ENCODE results near the gene MBTPS1. TPM values are rescaled to one million over a fixed set of nuclear protein-coding genes. Genes with fewer than 3 reads are reported as not detected.

Gene MBTPS1
- polyA plus RNA-seq, 1 donor from 2014 or later, result 66.9 TPM

- Histone ChIP-seq H3K9me2 (ENCODE audit: insufficient read depth, low read length) (no peaks in the 10 kb centered on the region), H4K20me1 (ENCODE audit: insufficient read depth) (no peaks in the 10 kb centered on the region), H2AFZ (ENCODE audit: low read depth, low read length) (no peak overlapping the region), H3K36me3 (ENCODE audit: insufficient read depth, low read length) (peaks cover 14% of the 10 kb centered on the region), H3K4me3 (ENCODE audit: low read length) (no peak overlapping the region), H3K9me3 (ENCODE audit: low read length) (no peaks in the 10 kb centered on the region), H3K4me2 (ENCODE audit: low read length) (no peak overlapping the region), H3F3A (ENCODE audit: insufficient read depth, low read length, poor library complexity, severe bottlenecking) (no peaks in the 10 kb centered on the region), H3K9ac (ENCODE audit: low read length) (no peak overlapping the region), H3K79me2 (replicated peaks; ENCODE audit: insufficient read depth, low read length) (no peaks in the 10 kb centered on the region), H3K27me3 (ENCODE audit: insufficient read depth, low read depth, low read length) (no peaks in the 10 kb centered on the region), H3K27ac (ENCODE audit: low read length) (no peak overlapping the region)
- TF ChIP-seq REST (IDR thresholded peaks at IDR 0.05; ENCODE audit: borderline replicate concordance) (no peak), RAD21 (conservative IDR thresholded peaks at IDR 0.05) (no peak), POLR2AphosphoS5 (IDR thresholded peaks at IDR 0.05) (no peak), MXI1 (conservative IDR thresholded peaks at IDR 0.05; ENCODE audit: poor library complexity, severe bottlenecking) (no peak), EP300 (conservative IDR thresholded peaks at IDR 0.05; ENCODE audit: poor library complexity, severe bottlenecking) (no peak), SMC3 (conservative IDR thresholded peaks at IDR 0.05; ENCODE audit: poor library complexity) (no peak), TAF1 (IDR thresholded peaks at IDR 0.05; ENCODE audit: low read depth) (no peak), CTCF (IDR thresholded peaks at IDR 0.05; ENCODE audit: poor library complexity, severe bottlenecking) (no peak), EZH2 (IDR thresholded peaks at IDR 0.05; ENCODE audit: borderline replicate concordance, insufficient read depth, low read length, poor library complexity, severe bottlenecking) (no peak)
These were observed 61.8 kb downstream of the MBTPS1 start for GRCh38 chr16:84054916-84055315.

- no peaks in the 10 kb centered on the region for H3K79me2 ChIP-seq (replicated peaks; ENCODE audit: insufficient read depth, low read length)
- no peak overlapping the region for H3K4me2 ChIP-seq (ENCODE audit: low read length)
- H3K9me3 ChIP-seq (ENCODE audit: low read length), result no peaks in the 10 kb centered on the region
- no peak overlapping the region for H3K27ac ChIP-seq (ENCODE audit: low read length)
- no peak overlapping the region for H3K9ac ChIP-seq (ENCODE audit: low read length)
- no peak for TF ChIP-seq MXI1 (conservative IDR thresholded peaks at IDR 0.05; ENCODE audit: poor library complexity, severe bottlenecking)
- TF ChIP-seq RAD21 (conservative IDR thresholded peaks at IDR 0.05), result no peak
- H2AFZ ChIP-seq (ENCODE audit: low read depth, low read length), result no peak overlapping the region
- H3K9me2 ChIP-seq (ENCODE audit: insufficient read depth, low read length), result no peaks in the 10 kb centered on the region
- no peak overlapping the region for H3K4me3 ChIP-seq (ENCODE audit: low read length)
- no peaks in the 10 kb centered on the region for H3K27me3 ChIP-seq (ENCODE audit: insufficient read depth, low read depth, low read length)
- H4K20me1 ChIP-seq (ENCODE audit: insufficient read depth), result no peaks in the 10 kb centered on the region
- H3F3A ChIP-seq (ENCODE audit: insufficient read depth, low read length, poor library complexity, severe bottlenecking), result no peaks in the 10 kb centered on the region
- peaks cover 14% of the 10 kb centered on the region for H3K36me3 ChIP-seq (ENCODE audit: insufficient read depth, low read length)
These were observed 62.5 kb downstream of the MBTPS1 start for GRCh38 chr16:84054271-84054670.

GRCh38 chr16:84053237-84053636, 63.5 kb downstream of the MBTPS1 start:
- H4K20me1 ChIP-seq (ENCODE audit: insufficient read depth), result no peaks in the 10 kb centered on the region
- H3K27ac ChIP-seq (ENCODE audit: low read length), result no peak overlapping the region
- H3K27me3 ChIP-seq (ENCODE audit: insufficient read depth, low read depth, low read length), result no peaks in the 10 kb centered on the region
- no peaks in the 10 kb centered on the region for H3F3A ChIP-seq (ENCODE audit: insufficient read depth, low read length, poor library complexity, severe bottlenecking)
- H3K4me2 ChIP-seq (ENCODE audit: low read length), result no peak overlapping the region
- no peak for TF ChIP-seq TAF1 (IDR thresholded peaks at IDR 0.05; ENCODE audit: low read depth)
- TF ChIP-seq MXI1 (conservative IDR thresholded peaks at IDR 0.05; ENCODE audit: poor library complexity, severe bottlenecking), result no peak
- no peak overlapping the region for H3K9ac ChIP-seq (ENCODE audit: low read length)
- H3K4me3 ChIP-seq (ENCODE audit: low read length), result no peak overlapping the region
- peaks cover 14% of the 10 kb centered on the region for H3K36me3 ChIP-seq (ENCODE audit: insufficient read depth, low read length)
- no peaks in the 10 kb centered on the region for H3K9me2 ChIP-seq (ENCODE audit: insufficient read depth, low read length)
- H2AFZ ChIP-seq (ENCODE audit: low read depth, low read length), result no peak overlapping the region
- no peaks in the 10 kb centered on the region for H3K9me3 ChIP-seq (ENCODE audit: low read length)
- no peaks in the 10 kb centered on the region for H3K79me2 ChIP-seq (replicated peaks; ENCODE audit: insufficient read depth, low read length)

All from neural cell (in vitro differentiated cells).